Posterior cingulate gyrus (tissue), 11 donors: ENCODE data around the gene CPEB3.

Source experiments
- DNase-seq, 10 donors: peaks; one replicate each; pipeline versions ENCODE4 v3.0.0 to v3.0.0-alpha.2; 2020 to 2021; ENCODE audit warnings: mixed read lengths in 3 of 10
- intact Hi-C: fragments of 100-400 bp; cut with DNase I; formaldehyde crosslinking; loops from one replicate; pipeline ENCODE4 v1.15.1; 2023

The CPEB3 gene

DNA sequence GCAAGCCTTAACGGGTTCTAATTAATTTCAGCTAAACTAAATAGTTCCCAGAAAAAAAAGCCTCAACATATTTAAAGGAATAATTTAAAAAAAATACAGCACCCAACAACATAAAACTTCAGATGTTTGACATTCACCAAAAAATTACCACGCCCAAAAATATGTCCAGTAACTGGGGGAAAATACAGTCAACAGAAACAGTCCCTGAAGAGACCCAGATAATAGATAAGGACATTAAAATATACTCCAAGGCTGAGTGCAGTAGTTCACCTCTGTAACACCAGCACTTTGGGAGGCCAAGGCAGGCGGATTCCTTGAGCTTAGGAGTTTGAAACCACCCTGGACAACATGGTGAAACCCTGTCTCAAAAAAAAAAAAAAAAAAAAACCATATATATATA, 289.3 kb downstream of the CPEB3 start:
- no peak for DNase-seq
- intact Hi-C loops, result no loop called here
